Left lung (tissue), 10 donors: ENCODE results near the gene TCN2. TPM values are rescaled to one million over a fixed set of nuclear protein-coding genes. Genes with fewer than 3 reads are reported as not detected.
"Not testable (repeated sequence)": the region's sequence is repeated elsewhere in the genome, so short reads cannot be mapped to it uniquely, and the experiment has no call there.

ENCODE experiments used
- ATAC-seq: fragments of 200-7000 bp; cut with Tn5 transposase; one replicate; pipeline ENCODE4 v1.9.1; 2020; ENCODE audit warnings: moderate library complexity
- DNase-seq, 4 donors: peaks; one replicate each; pipeline ENCODE4 v3.0.0-alpha.2; 2013 to 2020
- H3K27ac ChIP-seq, 2 donors: fragments of 200-600 bp; sonication (generic) in 1 of 2; one replicate each; pipeline versions ENCODE4 v1.5.0 to v1.8.0; 2020 to 2021
- H3K27me3 ChIP-seq, 2 donors: fragments of 200-600 bp; sonication (generic) in 1 of 2; one replicate each; pipeline versions ENCODE4 v1.5.0 to v1.8.0; 2020 to 2021
- H3K36me3 ChIP-seq, 2 donors: fragments of 200-600 bp; sonication (generic) in 1 of 2; one replicate each; pipeline versions ENCODE4 v1.5.0 to v1.8.0; 2020 to 2021
- H3K4me1 ChIP-seq, 2 donors: fragments of 200-600 bp; one replicate each; pipeline ENCODE4 v1.8.0; 2021
- H3K4me3 ChIP-seq, 2 donors: fragments of 200-600 bp; sonication (generic) in 1 of 2; one replicate each; pipeline versions ENCODE4 v1.5.0 to v1.8.0; 2020 to 2021; ENCODE audit warnings: mild to moderate bottlenecking in 1 of 2
- H3K9me3 ChIP-seq, 2 donors: fragments of 200-600 bp; sonication (generic) in 1 of 2; one replicate each; pipeline versions ENCODE4 v1.5.0 to v1.8.0; 2020 to 2021
- CTCF ChIP-seq, 2 donors: fragments of 200-600 bp; sonication (generic) in 1 of 2; IDR thresholded peaks; one replicate each; pipeline versions ENCODE4 v1.5.0 to v1.8.0; 2021; ENCODE audit warnings: antibody characterized with exemption in 2 of 2
- intact Hi-C, 2 donors: fragments of 100-400 bp; cut with DNase I; formaldehyde crosslinking; loops; one replicate each; pipeline versions ENCODE4 v1.11.2 to v1.14.2; 2022
- polyA plus RNA-seq, 6 donors: library from polyadenylated mRNA; unstranded; fragments of 120-200 nt; gene quantifications; one replicate each; pipeline ENCODE4 v1.2.1, GENCODE V29; 2013; ENCODE audit not compliant: insufficient read length in 6 of 6
- total RNA-seq, 2 donors: library from RNA; stranded (reverse); fragmentation: NEBNext Ultra II Directional; extraction: Animal tissue kit (Norgen Biotek cat#: 25700); gene quantifications; one replicate each; pipeline ENCODE4 v1.2.1, GENCODE V29; 2021
- donor health status: DM: no; HTN: yes; CAD: no.
- donor health status: DM: no; HTN: no; CAD: no.

Gene TCN2
- total and polyA plus RNA-seq, 8 donors: 22.4 to 57.6 (median 33.2) TPM

DNA sequence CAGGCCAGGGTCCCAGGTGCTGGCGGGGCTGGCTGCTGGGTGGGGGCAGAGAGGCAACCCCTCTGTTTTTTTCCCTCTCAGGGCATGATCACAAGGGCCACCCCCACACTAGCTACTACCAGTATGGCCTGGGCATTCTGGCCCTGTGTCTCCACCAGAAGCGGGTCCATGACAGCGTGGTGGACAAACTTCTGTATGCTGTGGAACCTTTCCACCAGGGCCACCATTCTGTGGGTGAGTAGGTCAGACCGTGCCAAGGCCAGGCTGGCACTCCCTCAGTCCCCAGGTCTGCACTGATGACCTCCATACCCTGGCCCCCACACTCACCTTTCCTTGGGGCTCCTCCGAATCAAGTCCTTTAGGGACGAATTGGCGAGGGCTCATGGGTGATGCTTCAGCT is 7.3 kb downstream of the TCN2 start:
- intact Hi-C loops: no loop called here
- DNase-seq: no peak

DNA sequence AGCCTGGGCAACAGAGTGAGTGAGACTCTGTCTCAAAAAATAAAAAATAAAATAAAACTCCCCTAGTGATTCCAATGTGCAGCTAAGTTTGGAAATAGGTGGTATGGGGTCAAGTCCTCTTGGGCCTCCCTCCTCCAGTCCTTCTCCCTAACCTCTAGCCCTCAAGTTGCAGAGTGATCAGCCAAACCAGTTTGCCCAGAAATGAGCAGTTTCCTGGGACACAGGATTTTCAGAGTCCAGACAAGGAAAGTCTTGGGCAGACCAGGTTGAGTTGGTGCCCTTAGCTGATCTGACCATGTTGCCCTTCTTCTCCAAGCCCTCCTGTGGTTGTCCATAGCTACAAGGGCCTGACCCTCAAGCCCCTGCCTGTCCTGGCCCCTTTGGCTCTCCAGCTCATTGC is 7.9 kb downstream of the TCN2 start:
- DNase-seq: no peak
- H3K27ac ChIP-seq: no peak overlapping the region
- H3K4me1 ChIP-seq: peaks cover 0 to 11% of the 10 kb centered on the region in 2 donors
- no peak for ATAC-seq
- TF ChIP-seq CTCF (IDR thresholded peaks at IDR 0.05): no peak
- intact Hi-C loops: no loop called here
- H3K4me3 ChIP-seq: no peak overlapping the region
- no peaks in the 10 kb centered on the region for H3K9me3 ChIP-seq
- H3K27me3 ChIP-seq: no peaks in the 10 kb centered on the region
- H3K36me3 ChIP-seq: peaks cover 0 to 55% of the 10 kb centered on the region in 2 donors

More for the DNA sequence above, 7.3 kb downstream of the TCN2 start:
- peaks cover 0 to 49% of the 10 kb centered on the region in 2 donors for H3K36me3 ChIP-seq
- H3K9me3 ChIP-seq: no peaks in the 10 kb centered on the region
- H3K27ac ChIP-seq: no peak overlapping the region
- no peak for TF ChIP-seq CTCF (IDR thresholded peaks at IDR 0.05)
- no peaks in the 10 kb centered on the region for H3K27me3 ChIP-seq
- no peak overlapping the region for H3K4me3 ChIP-seq
- H3K4me1 ChIP-seq: peaks cover 6 to 17% of the 10 kb centered on the region in 2 donors
- no peak for ATAC-seq

GRCh38 chr22:30615543-30615954 is 8.6 kb downstream of the TCN2 start:
- Histone ChIP-seq H3K27ac (no peak overlapping the region), H3K36me3 (peaks cover 0 to 56% of the 10 kb centered on the region in 2 donors), H3K27me3 (no peaks in the 10 kb centered on the region), H3K4me3 (no peak overlapping the region), H3K9me3 (no peaks in the 10 kb centered on the region), H3K4me1 (peaks cover 0 to 5% of the 10 kb centered on the region in 2 donors)
- intact Hi-C loops: no loop called here
- ATAC-seq: peak; percentile 62
- no peak for TF ChIP-seq CTCF (IDR thresholded peaks at IDR 0.05)
- DNase-seq: peak in 1 of 4 donors; percentile 60

DNA sequence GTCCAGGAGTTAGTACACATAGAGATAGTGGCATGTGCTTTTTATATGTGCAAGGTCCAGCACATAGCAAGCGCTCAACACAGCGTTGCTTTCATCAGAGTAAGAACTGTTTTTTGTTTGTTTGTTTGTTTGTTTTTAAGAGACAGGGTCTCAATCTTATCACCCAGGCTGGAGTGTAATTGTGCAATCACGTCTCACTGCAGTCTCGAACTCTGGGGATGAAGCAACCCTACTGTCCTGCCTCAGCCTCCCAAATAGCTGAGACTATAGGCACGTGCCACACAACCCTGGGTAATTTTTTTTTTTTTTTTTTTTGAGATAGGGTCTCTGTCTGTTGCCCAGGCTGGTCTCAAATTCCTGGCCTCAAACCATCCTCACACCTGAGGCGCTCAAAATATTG is 10.8 kb downstream of the TCN2 start:
- H3K4me1 ChIP-seq: no peaks in the 10 kb centered on the region
- no peak for DNase-seq
- H3K4me3 ChIP-seq: no peak overlapping the region
- intact Hi-C loops: no loop called here
- no peak for TF ChIP-seq CTCF (IDR thresholded peaks at IDR 0.05)
- no peaks in the 10 kb centered on the region for H3K27me3 ChIP-seq
- H3K9me3 ChIP-seq: no peaks in the 10 kb centered on the region
- no peak for ATAC-seq
- H3K27ac ChIP-seq: no peak overlapping the region
- peaks cover 0 to 47% of the 10 kb centered on the region in 2 donors for H3K36me3 ChIP-seq

DNA sequence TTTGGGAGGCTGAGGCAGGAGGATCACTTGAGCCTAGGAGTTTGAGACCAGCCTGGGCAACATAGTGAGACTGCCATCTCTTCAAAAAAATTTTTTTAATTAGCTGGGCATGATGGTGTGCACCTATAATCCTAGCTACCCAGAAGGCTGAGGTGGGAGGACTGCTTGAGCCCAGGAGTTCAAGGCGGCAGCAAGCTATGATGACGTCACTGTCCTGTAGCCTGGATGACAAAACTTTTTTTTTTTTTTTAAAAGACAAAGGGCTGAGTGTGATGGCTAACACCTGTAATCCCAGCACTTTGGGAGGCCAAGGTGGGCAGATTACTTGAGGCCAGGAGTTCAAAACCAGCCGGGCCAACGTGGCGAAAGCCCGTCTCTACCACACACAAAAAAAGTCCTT is 12.9 kb downstream of the TCN2 start:
- ATAC-seq, H3K27me3 ChIP-seq, H3K4me3 ChIP-seq, H3K27ac ChIP-seq, H3K4me1 ChIP-seq, H3K9me3 ChIP-seq, DNase-seq, intact Hi-C loops: not testable (repeated sequence)
- H3K36me3 ChIP-seq: peaks cover 0 to 31% of the 10 kb centered on the region in 2 donors

DNA sequence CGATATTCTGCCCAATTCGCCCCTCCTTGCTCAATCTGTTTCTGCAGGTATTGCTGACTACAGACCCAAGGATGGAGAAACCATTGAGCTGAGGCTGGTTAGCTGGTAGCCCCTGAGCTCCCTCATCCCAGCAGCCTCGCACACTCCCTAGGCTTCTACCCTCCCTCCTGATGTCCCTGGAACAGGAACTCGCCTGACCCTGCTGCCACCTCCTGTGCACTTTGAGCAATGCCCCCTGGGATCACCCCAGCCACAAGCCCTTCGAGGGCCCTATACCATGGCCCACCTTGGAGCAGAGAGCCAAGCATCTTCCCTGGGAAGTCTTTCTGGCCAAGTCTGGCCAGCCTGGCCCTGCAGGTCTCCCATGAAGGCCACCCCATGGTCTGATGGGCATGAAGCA is 19.4 kb downstream of the TCN2 start:
- H3K4me1 ChIP-seq: no peaks in the 10 kb centered on the region
- no peak for TF ChIP-seq CTCF (IDR thresholded peaks at IDR 0.05)
- H3K9me3 ChIP-seq: no peaks in the 10 kb centered on the region
- H3K36me3 ChIP-seq: peaks cover 0 to 5% of the 10 kb centered on the region in 2 donors
- no peak for DNase-seq
- no peaks in the 10 kb centered on the region for H3K27me3 ChIP-seq
- no peak for ATAC-seq
- intact Hi-C loops: no loop called here
- H3K4me3 ChIP-seq: no peak overlapping the region
- H3K27ac ChIP-seq: no peak overlapping the region
